GM23338 (cell line): ENCODE measurements around the gene MICAL3. TPM values are rescaled to one million over a fixed set of nuclear protein-coding genes. Genes with fewer than 3 reads are reported as not detected.
A peak's percentile ranks its signal among the peaks of the same experiment; 100 is the strongest.

Experiments used
- ATAC-seq: fragments of 200-7000 bp; cut with Tn5 transposase; 3 replicates; pipeline ENCODE4 v1.9.1; 2020
- DNase-seq: peaks from one replicate; pipeline ENCODE4 v3.0.0-alpha.2; 2015; ENCODE audit warnings: low spot score
- H2AFZ ChIP-seq: fragments of 200-600 bp; sonication (generic); 2 replicates; pipeline ENCODE4 v1.8.0; 2016; ENCODE audit warnings: antibody characterized with exemption, mild to moderate bottlenecking, moderate library complexity
- H3F3A ChIP-seq: fragments of 200-600 bp; sonication (generic); replicated peaks from 2 replicates; pipeline ENCODE4 v1.8.0; 2017; ENCODE audit warnings: antibody characterized with exemption, mixed run types, low read depth
- H3K27ac ChIP-seq: fragments of 200-600 bp; sonication (generic); 2 replicates; pipeline ENCODE4 v1.6.1; 2016; ENCODE audit warnings: low read depth
- H3K27me3 ChIP-seq: fragments of 200-600 bp; sonication (generic); 2 replicates; pipeline ENCODE4 v1.8.0; 2016; ENCODE audit warnings: mild to moderate bottlenecking, mixed run types, moderate library complexity; ENCODE audit not compliant: insufficient read depth
- H3K36me3 ChIP-seq: fragments of 200-600 bp; sonication (generic); 2 replicates; pipeline ENCODE4 v1.8.0; 2016; ENCODE audit warnings: mild to moderate bottlenecking; ENCODE audit not compliant: insufficient read depth
- H3K4me1 ChIP-seq: fragments of 200-600 bp; sonication (generic); 2 replicates; pipeline ENCODE4 v1.8.0; 2016; ENCODE audit warnings: mild to moderate bottlenecking, moderate library complexity; ENCODE audit not compliant: insufficient read depth
- H3K4me2 ChIP-seq: fragments of 200-600 bp; sonication (generic); 2 replicates; pipeline ENCODE4 v1.7.1; 2017; ENCODE audit warnings: mixed run types
- H3K4me3 ChIP-seq: fragments of 200-600 bp; sonication (generic); 2 replicates; pipeline ENCODE4 v1.6.1; 2016; ENCODE audit warnings: mixed run types
- H3K79me2 ChIP-seq: fragments of 200-600 bp; sonication (generic); replicated peaks from 2 replicates; pipeline ENCODE4 v1.8.0; 2017; ENCODE audit warnings: mild to moderate bottlenecking; ENCODE audit not compliant: insufficient read depth
- H3K9me2 ChIP-seq: fragments of 200-600 bp; sonication (generic); 2 replicates; pipeline ENCODE4 v1.8.0; 2017; ENCODE audit not compliant: insufficient read depth
- H4K20me1 ChIP-seq: fragments of 200-600 bp; sonication (generic); replicated peaks from 2 replicates; pipeline ENCODE4 v1.8.0; 2017; ENCODE audit warnings: mild to moderate bottlenecking; ENCODE audit not compliant: insufficient read depth
- H3K27ac Mint-ChIP-seq: 2 replicates; pipeline ENCODE4 v1.8.0; 2020; ENCODE audit warnings: inconsistent platforms, mild to moderate bottlenecking, moderate library complexity, mixed read lengths
- H3K27me3 Mint-ChIP-seq: 3 replicates; pipeline ENCODE4 v1.8.0; 2022; ENCODE audit warnings: low read depth, mild to moderate bottlenecking, moderate library complexity, mixed read lengths, inconsistent platforms; ENCODE audit not compliant: insufficient read depth, poor library complexity
- H3K36me3 Mint-ChIP-seq: 3 replicates; pipeline ENCODE4 v1.8.0; 2021; ENCODE audit warnings: low read depth, mild to moderate bottlenecking, inconsistent platforms, moderate library complexity, mixed read lengths
- H3K4me1 Mint-ChIP-seq: 3 replicates; pipeline ENCODE4 v1.8.0; 2020; ENCODE audit warnings: mild to moderate bottlenecking, inconsistent platforms, mixed read lengths
- H3K4me3 Mint-ChIP-seq: 3 replicates; pipeline ENCODE4 v1.8.0; 2021; ENCODE audit warnings: moderate library complexity, mild to moderate bottlenecking, inconsistent platforms, mixed read lengths
- H3K9me3 Mint-ChIP-seq: 3 replicates; pipeline ENCODE4 v1.8.0; 2020; ENCODE audit warnings: moderate library complexity, mild to moderate bottlenecking, inconsistent platforms, mixed read lengths
- CREB1 ChIP-seq: fragments of 250-450 bp; sonication (Bioruptor Pico); IDR thresholded peaks from 2 replicates; pipeline ENCODE4 v1.5.0; 2020; ENCODE audit warnings: low read depth, mild to moderate bottlenecking, moderate library complexity
- ETS1 ChIP-seq: IDR thresholded peaks from 2 replicates; pipeline ENCODE4 v1.6.1; 2016; ENCODE audit warnings: antibody characterized with exemption
- EZH2 ChIP-seq: fragments of 200-600 bp; sonication (generic); IDR thresholded peaks from one replicate; pipeline ENCODE4 v1.8.0; 2017; ENCODE audit warnings: antibody characterized with exemption, mild to moderate bottlenecking, low read depth; ENCODE audit not compliant: unreplicated experiment
- EZH2phosphoT487 ChIP-seq: fragments of 200-600 bp; sonication (generic); IDR thresholded peaks from one replicate; pipeline ENCODE4 v1.8.1; 2018; ENCODE audit warnings: antibody characterized with exemption; ENCODE audit not compliant: unreplicated experiment
- JUNB ChIP-seq: IDR thresholded peaks from one replicate; pipeline ENCODE4 v1.6.1; 2016; ENCODE audit warnings: antibody characterized with exemption; ENCODE audit not compliant: unreplicated experiment
- NANOG ChIP-seq: IDR thresholded peaks from 2 replicates; pipeline ENCODE4 v1.6.1; 2016; ENCODE audit warnings: antibody characterized with exemption, borderline replicate concordance
- POLR2AphosphoS5 ChIP-seq: IDR thresholded peaks from 2 replicates; pipeline ENCODE4 v1.6.1; 2016; ENCODE audit warnings: antibody characterized with exemption, low read depth
- REST ChIP-seq: IDR thresholded peaks from one replicate; pipeline ENCODE4 v1.6.1; 2018; ENCODE audit warnings: antibody characterized with exemption; ENCODE audit not compliant: unreplicated experiment
- STAT1 ChIP-seq: IDR thresholded peaks from one replicate; pipeline ENCODE4 v1.6.1; 2016; ENCODE audit warnings: antibody characterized with exemption; ENCODE audit not compliant: unreplicated experiment
- ZNF114 ChIP-seq: fragments of 250-450 bp; sonication (Bioruptor Pico); IDR thresholded peaks from 2 replicates; pipeline ENCODE4 v1.5.0; 2020; ENCODE audit warnings: mild to moderate bottlenecking, moderate library complexity
- ZNF331 ChIP-seq: fragments of 250-450 bp; sonication (Bioruptor Pico); IDR thresholded peaks from 2 replicates; pipeline ENCODE4 v1.5.0; 2020; ENCODE audit warnings: low read depth, mild to moderate bottlenecking, moderate library complexity
- polyA plus RNA-seq: library from polyadenylated mRNA; unstranded; fragments of >200 nt; fragmentation: Nextera tagmentation; extraction: Ambion mirVana; gene quantifications from 2 replicates; pipeline ENCODE4 v1.2.1, GENCODE V29; 2016
- total RNA-seq: library from RNA; depleted of rRNA; stranded (reverse); fragments of >200 nt; shearing (Covaris generic); gene quantifications from 2 replicates; pipeline ENCODE4 v1.2.3, GENCODE V29; 2014
- TF ChIP-seq, protein P1 (sequence below), 2 experiments: fragments of 200-600 bp in 1 of 2; sonication (generic) in 1 of 2; conservative IDR thresholded peaks; 2 replicates each; pipeline versions ENCODE4 v1.5.1 to v1.6.1; 2016 to 2017; ENCODE audit warnings: antibody characterized with exemption in 2 of 2, low read depth in 2 of 2, mild to moderate bottlenecking in 2 of 2, moderate library complexity in 1 of 2
- TF ChIP-seq, protein P2 (sequence below): fragments of 250-450 bp; sonication (Bioruptor Pico); IDR thresholded peaks from 2 replicates; pipeline ENCODE4 v1.5.0; 2020; ENCODE audit warnings: mild to moderate bottlenecking, moderate library complexity

Gene MICAL3
- total and polyA plus RNA-seq, 2 experiments from 2014 or later, result 10.1 to 33.9 TPM

- H3K27me3 ChIP-seq, result no peaks in the 10 kb centered on the region
- Mint-ChIP-seq H3K36me3 (no peaks in the 10 kb centered on the region; the same call in 2 of the 3 replicates), H3K27ac (peak overlapping the region; percentile 61; the same call in 1 of the 2 replicates), H3K4me1 (peaks cover 30% of the 10 kb centered on the region), H3K27me3 (peaks cover 3% of the 10 kb centered on the region), H3K4me3 (no peak overlapping the region), H3K9me3 (no peaks in the 10 kb centered on the region)
- no peaks in the 10 kb centered on the region for H3F3A ChIP-seq
- no peaks in the 10 kb centered on the region for H3K4me1 ChIP-seq
- peaks cover 10% of the 10 kb centered on the region for H4K20me1 ChIP-seq
- TF ChIP-seq ZNF331 (CRISPR knock-in tag) (no peak), JUNB (no peak), CREB1 (CRISPR knock-in tag) (no peak), EZH2phosphoT487 (no peak), STAT1 (no peak), ZNF114 (CRISPR knock-in tag) (no peak), EZH2 (no peak), NANOG (no peak), ETS1 (no peak), POLR2AphosphoS5 (no peak), REST (no peak)
- TF ChIP-seq, protein P1, sequence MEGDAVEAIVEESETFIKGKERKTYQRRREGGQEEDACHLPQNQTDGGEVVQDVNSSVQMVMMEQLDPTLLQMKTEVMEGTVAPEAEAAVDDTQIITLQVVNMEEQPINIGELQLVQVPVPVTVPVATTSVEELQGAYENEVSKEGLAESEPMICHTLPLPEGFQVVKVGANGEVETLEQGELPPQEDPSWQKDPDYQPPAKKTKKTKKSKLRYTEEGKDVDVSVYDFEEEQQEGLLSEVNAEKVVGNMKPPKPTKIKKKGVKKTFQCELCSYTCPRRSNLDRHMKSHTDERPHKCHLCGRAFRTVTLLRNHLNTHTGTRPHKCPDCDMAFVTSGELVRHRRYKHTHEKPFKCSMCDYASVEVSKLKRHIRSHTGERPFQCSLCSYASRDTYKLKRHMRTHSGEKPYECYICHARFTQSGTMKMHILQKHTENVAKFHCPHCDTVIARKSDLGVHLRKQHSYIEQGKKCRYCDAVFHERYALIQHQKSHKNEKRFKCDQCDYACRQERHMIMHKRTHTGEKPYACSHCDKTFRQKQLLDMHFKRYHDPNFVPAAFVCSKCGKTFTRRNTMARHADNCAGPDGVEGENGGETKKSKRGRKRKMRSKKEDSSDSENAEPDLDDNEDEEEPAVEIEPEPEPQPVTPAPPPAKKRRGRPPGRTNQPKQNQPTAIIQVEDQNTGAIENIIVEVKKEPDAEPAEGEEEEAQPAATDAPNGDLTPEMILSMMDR (conservative IDR thresholded peaks at IDR 0.05; ENCODE audit: low read depth in 2 of 2), result no peak
- TF ChIP-seq, protein P2, sequence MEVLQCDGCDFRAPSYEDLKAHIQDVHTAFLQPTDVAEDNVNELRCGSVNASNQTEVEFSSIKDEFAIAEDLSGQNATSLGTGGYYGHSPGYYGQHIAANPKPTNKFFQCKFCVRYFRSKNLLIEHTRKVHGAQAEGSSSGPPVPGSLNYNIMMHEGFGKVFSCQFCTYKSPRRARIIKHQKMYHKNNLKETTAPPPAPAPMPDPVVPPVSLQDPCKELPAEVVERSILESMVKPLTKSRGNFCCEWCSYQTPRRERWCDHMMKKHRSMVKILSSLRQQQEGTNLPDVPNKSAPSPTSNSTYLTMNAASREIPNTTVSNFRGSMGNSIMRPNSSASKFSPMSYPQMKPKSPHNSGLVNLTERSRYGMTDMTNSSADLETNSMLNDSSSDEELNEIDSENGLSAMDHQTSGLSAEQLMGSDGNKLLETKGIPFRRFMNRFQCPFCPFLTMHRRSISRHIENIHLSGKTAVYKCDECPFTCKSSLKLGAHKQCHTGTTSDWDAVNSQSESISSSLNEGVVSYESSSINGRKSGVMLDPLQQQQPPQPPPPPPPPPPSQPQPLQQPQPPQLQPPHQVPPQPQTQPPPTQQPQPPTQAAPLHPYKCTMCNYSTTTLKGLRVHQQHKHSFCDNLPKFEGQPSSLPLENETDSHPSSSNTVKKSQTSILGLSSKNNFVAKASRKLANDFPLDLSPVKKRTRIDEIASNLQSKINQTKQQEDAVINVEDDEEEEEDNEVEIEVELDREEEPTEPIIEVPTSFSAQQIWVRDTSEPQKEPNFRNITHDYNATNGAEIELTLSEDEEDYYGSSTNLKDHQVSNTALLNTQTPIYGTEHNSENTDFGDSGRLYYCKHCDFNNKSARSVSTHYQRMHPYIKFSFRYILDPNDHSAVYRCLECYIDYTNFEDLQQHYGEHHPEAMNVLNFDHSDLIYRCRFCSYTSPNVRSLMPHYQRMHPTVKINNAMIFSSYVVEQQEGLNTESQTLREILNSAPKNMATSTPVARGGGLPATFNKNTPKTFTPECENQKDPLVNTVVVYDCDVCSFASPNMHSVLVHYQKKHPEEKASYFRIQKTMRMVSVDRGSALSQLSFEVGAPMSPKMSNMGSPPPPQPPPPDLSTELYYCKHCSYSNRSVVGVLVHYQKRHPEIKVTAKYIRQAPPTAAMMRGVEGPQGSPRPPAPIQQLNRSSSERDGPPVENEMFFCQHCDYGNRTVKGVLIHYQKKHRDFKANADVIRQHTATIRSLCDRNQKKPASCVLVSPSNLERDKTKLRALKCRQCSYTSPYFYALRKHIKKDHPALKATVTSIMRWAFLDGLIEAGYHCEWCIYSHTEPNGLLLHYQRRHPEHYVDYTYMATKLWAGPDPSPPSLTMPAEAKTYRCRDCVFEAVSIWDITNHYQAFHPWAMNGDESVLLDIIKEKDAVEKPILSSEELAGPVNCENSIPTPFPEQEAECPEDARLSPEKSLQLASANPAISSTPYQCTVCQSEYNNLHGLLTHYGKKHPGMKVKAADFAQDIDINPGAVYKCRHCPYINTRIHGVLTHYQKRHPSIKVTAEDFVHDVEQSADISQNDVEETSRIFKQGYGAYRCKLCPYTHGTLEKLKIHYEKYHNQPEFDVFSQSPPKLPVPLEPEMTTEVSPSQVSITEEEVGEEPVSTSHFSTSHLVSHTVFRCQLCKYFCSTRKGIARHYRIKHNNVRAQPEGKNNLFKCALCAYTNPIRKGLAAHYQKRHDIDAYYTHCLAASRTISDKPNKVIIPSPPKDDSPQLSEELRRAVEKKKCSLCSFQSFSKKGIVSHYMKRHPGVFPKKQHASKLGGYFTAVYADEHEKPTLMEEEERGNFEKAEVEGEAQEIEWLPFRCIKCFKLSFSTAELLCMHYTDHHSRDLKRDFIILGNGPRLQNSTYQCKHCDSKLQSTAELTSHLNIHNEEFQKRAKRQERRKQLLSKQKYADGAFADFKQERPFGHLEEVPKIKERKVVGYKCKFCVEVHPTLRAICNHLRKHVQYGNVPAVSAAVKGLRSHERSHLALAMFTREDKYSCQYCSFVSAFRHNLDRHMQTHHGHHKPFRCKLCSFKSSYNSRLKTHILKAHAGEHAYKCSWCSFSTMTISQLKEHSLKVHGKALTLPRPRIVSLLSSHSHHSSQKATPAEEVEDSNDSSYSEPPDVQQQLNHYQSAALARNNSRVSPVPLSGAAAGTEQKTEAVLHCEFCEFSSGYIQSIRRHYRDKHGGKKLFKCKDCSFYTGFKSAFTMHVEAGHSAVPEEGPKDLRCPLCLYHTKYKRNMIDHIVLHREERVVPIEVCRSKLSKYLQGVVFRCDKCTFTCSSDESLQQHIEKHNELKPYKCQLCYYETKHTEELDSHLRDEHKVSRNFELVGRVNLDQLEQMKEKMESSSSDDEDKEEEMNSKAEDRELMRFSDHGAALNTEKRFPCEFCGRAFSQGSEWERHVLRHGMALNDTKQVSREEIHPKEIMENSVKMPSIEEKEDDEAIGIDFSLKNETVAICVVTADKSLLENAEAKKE (CRISPR knock-in tag), result no peak
- H3K36me3 ChIP-seq, result no peaks in the 10 kb centered on the region
- H2AFZ ChIP-seq, result no peak overlapping the region
- no peak overlapping the region for H3K4me2 ChIP-seq
- no peak for DNase-seq
- ATAC-seq, result no peak
- no peaks in the 10 kb centered on the region for H3K9me2 ChIP-seq
- no peak overlapping the region for H3K27ac ChIP-seq
- peaks cover 85% of the 10 kb centered on the region for H3K79me2 ChIP-seq
- no peak overlapping the region for H3K4me3 ChIP-seq
These were observed 66.2 kb downstream of the MICAL3 start for GRCh38 chr22:17958166-17958565.
